Smooth muscle cell (in vitro differentiated cells): ENCODE measurements around the gene TCN1. TPM values are rescaled to one million over a fixed set of nuclear protein-coding genes. Genes with fewer than 3 reads are reported as not detected.

Experiments used
- DNase-seq: peaks from one replicate; lab custom pipeline; 2025; ENCODE audit not compliant: unreplicated experiment; lab: John Stamatoyannopoulos, UW
- H2AFZ ChIP-seq: fragments of 200-600 bp; sonication (generic); 2 replicates; pipeline ENCODE4 v1.6.0; 2016; ENCODE audit warnings: antibody characterized with exemption, low read depth, mild to moderate bottlenecking
- H3F3A ChIP-seq: fragments of 200-600 bp; sonication (generic); 2 replicates; pipeline ENCODE4 v1.6.0; 2017; ENCODE audit warnings: antibody characterized with exemption, low read depth
- H3K27ac ChIP-seq: fragments of 200-600 bp; sonication (generic); 2 replicates; pipeline ENCODE4 v1.5.1; 2016; ENCODE audit warnings: low read depth, mild to moderate bottlenecking
- H3K27me3 ChIP-seq: fragments of 200-600 bp; sonication (generic); 2 replicates; pipeline ENCODE4 v1.6.1; 2016; ENCODE audit warnings: low read depth, mild to moderate bottlenecking
- H3K36me3 ChIP-seq: fragments of 200-600 bp; sonication (generic); 2 replicates; pipeline ENCODE4 v1.5.1; 2016; ENCODE audit warnings: low read depth
- H3K4me1 ChIP-seq: fragments of 200-600 bp; sonication (generic); 2 replicates; pipeline ENCODE4 v1.5.1; 2016; ENCODE audit warnings: low read depth
- H3K4me2 ChIP-seq: fragments of 200-600 bp; sonication (generic); 2 replicates; pipeline ENCODE4 v1.6.0; 2016; ENCODE audit warnings: mild to moderate bottlenecking
- H3K4me3 ChIP-seq: fragments of 200-600 bp; sonication (generic); 2 replicates; pipeline ENCODE4 v1.5.1; 2016; ENCODE audit warnings: mild to moderate bottlenecking
- H3K79me2 ChIP-seq: fragments of 200-600 bp; sonication (generic); 2 replicates; pipeline ENCODE4 v1.6.0; 2016; ENCODE audit warnings: low read depth, mild to moderate bottlenecking
- H3K9ac ChIP-seq: fragments of 200-600 bp; sonication (generic); 2 replicates; pipeline ENCODE4 v1.6.0; 2016; ENCODE audit warnings: low read depth
- H3K9me3 ChIP-seq: fragments of 200-600 bp; sonication (generic); replicated peaks from 2 replicates; pipeline ENCODE4 v1.5.1; 2016; ENCODE audit warnings: low read depth
- H4K20me1 ChIP-seq: fragments of 200-600 bp; sonication (generic); 2 replicates; pipeline ENCODE4 v1.6.0; 2016; ENCODE audit warnings: low read depth
- CTCF ChIP-seq: fragments of 200-600 bp; sonication (generic); IDR thresholded peaks from 2 replicates; pipeline ENCODE4 v1.5.1; 2017; ENCODE audit warnings: borderline replicate concordance, mild to moderate bottlenecking, antibody characterized with exemption; ENCODE audit not compliant: insufficient read depth, poor library complexity, severe bottlenecking
- WGBS: methylation state at CpG from one replicate; pipeline ENCODE4 v1.1.7; 2016; ENCODE audit warnings: low lambda C conversion rate; 5-methylcytosine and 5-hydroxymethylcytosine counted together
- polyA plus RNA-seq: library from polyadenylated mRNA; unstranded; fragments of >200 nt; fragmentation: Nextera tagmentation; extraction: Ambion mirVana; gene quantifications from 2 replicates; pipeline ENCODE4 v1.2.1, GENCODE V29; 2016
- total RNA-seq: library from RNA; depleted of rRNA; stranded (reverse); fragments of >200 nt; gene quantifications from 2 replicates; pipeline ENCODE4 v1.2.3, GENCODE V29; 2014

TCN1 gene
- total and polyA plus RNA-seq, 2 experiments from 2014 or later = 11.1 TPM; not detected in 1

- 97% methylated on average over 1 of the region's 1 CpG for WGBS
- Histone ChIP-seq H3K9me3 (no peaks in the 10 kb centered on the region), H3K36me3 (no peaks in the 10 kb centered on the region), H3K27me3 (no peaks in the 10 kb centered on the region), H4K20me1 (no peaks in the 10 kb centered on the region), H3K79me2 (peaks cover 7% of the 10 kb centered on the region), H3K4me1 (peaks cover 8% of the 10 kb centered on the region), H3F3A (peaks cover under 1% of the 10 kb centered on the region), H3K4me3 (no peak overlapping the region), H3K27ac (no peak overlapping the region), H2AFZ (no peak overlapping the region), H3K4me2 (no peak overlapping the region), H3K9ac (no peak overlapping the region)
- no peak for DNase-seq
- no peak for TF ChIP-seq CTCF
Measured at GRCh38 chr11:59814021-59814420, 52.3 kb downstream of the TCN1 start.

DNA sequence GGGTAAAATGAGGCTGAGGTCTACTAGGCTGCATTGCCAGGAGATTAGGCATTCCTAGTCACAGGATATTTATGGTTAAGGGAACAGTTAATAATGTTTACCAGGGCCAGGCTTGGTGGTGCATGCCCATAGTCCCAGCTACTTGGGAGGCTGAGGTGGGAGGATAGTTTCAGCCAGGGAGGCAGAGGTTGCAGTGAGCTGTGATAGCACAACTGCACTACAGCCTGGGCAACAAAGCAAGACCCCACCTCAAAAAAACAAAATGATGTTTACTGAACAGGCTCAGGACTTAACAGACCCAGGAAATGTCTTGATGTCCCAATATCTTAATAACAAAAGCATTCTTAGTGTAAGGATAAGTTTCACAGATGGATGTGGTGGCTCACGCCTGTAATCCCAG, 52.9 kb downstream of the TCN1 start:
- no peaks in the 10 kb centered on the region for H3K27me3 ChIP-seq
- no peak overlapping the region for H2AFZ ChIP-seq
- H3K4me2 ChIP-seq = no peak overlapping the region
- H3K27ac ChIP-seq = no peak overlapping the region
- H3F3A ChIP-seq = peaks cover 5% of the 10 kb centered on the region
- no peak overlapping the region for H3K9ac ChIP-seq
- H3K4me1 ChIP-seq = peaks cover 8% of the 10 kb centered on the region
- H3K4me3 ChIP-seq = no peak overlapping the region
- no peaks in the 10 kb centered on the region for H3K36me3 ChIP-seq
- no peaks in the 10 kb centered on the region for H3K9me3 ChIP-seq
- no peaks in the 10 kb centered on the region for H4K20me1 ChIP-seq
- no peak for DNase-seq
- H3K79me2 ChIP-seq = peaks cover 7% of the 10 kb centered on the region
- no peak for TF ChIP-seq CTCF
- 96% methylated on average over 1 of the region's 1 CpG for WGBS

- no peak for DNase-seq
- Histone ChIP-seq H2AFZ (no peak overlapping the region), H3K36me3 (no peaks in the 10 kb centered on the region), H3K27ac (no peak overlapping the region), H3F3A (peaks cover 5% of the 10 kb centered on the region), H3K9ac (no peak overlapping the region), H3K27me3 (no peaks in the 10 kb centered on the region), H3K79me2 (peaks cover 7% of the 10 kb centered on the region), H4K20me1 (no peaks in the 10 kb centered on the region), H3K4me1 (peaks cover 8% of the 10 kb centered on the region), H3K4me2 (no peak overlapping the region), H3K9me3 (no peaks in the 10 kb centered on the region), H3K4me3 (no peak overlapping the region)
- TF ChIP-seq CTCF = no peak
- 88% methylated on average over 2 of the region's 2 CpGs for WGBS
Measured at GRCh38 chr11:59812220-59812619, 54.1 kb downstream of the TCN1 start.

- Histone ChIP-seq H3K9ac (peak overlapping the region; percentile 82), H3K4me3 (peak overlapping the region; percentile 87), H2AFZ (peak overlapping the region; percentile 85), H3F3A (peaks cover 5% of the 10 kb centered on the region), H3K4me1 (peaks cover 8% of the 10 kb centered on the region), H3K27me3 (no peaks in the 10 kb centered on the region), H3K4me2 (peak overlapping the region; percentile 97), H3K9me3 (no peaks in the 10 kb centered on the region), H4K20me1 (no peaks in the 10 kb centered on the region), H3K79me2 (peaks cover 7% of the 10 kb centered on the region), H3K36me3 (no peaks in the 10 kb centered on the region), H3K27ac (peak overlapping the region; percentile 42)
- WGBS = 21% methylated on average over 8 of the region's 8 CpGs
- DNase-seq = no peak
- TF ChIP-seq CTCF = no peak
Measured at GRCh38 chr11:59810911-59811259, 55.4 kb downstream of the TCN1 start.
